ENCODE data around the gene CHST3.

The CHST3 gene

GRCh38 chr10:71990706-71991269 lies 26.6 kb downstream of the CHST3 start:
- FAIRE-seq = no peak

DNA sequence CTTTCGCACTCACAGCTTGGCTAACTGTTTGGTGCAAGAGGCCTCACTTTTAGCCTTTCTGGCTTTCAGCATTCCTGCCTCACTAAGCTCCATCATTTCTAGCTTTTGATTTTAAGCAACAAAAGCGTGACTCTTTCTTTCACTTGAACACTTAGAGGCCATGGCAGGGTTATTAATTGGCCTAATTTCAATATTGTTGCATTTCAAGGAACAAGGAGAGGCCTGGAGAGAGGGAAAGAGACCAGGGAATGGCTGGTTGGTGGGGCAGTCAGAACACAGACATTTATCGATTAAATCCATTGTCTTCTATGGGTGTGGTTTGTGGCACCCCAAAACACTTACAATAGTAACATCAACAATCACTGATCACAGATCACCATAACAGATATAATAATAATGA lies 31.3 kb downstream of the CHST3 start:
- FAIRE-seq = no peak

GRCh38 chr10:71995887-71996575 lies 31.8 kb downstream of the CHST3 start:
- FAIRE-seq = no peak

- no peak for FAIRE-seq
Measured at GRCh38 chr10:71996592-71997371, 32.6 kb downstream of the CHST3 start.

DNA sequence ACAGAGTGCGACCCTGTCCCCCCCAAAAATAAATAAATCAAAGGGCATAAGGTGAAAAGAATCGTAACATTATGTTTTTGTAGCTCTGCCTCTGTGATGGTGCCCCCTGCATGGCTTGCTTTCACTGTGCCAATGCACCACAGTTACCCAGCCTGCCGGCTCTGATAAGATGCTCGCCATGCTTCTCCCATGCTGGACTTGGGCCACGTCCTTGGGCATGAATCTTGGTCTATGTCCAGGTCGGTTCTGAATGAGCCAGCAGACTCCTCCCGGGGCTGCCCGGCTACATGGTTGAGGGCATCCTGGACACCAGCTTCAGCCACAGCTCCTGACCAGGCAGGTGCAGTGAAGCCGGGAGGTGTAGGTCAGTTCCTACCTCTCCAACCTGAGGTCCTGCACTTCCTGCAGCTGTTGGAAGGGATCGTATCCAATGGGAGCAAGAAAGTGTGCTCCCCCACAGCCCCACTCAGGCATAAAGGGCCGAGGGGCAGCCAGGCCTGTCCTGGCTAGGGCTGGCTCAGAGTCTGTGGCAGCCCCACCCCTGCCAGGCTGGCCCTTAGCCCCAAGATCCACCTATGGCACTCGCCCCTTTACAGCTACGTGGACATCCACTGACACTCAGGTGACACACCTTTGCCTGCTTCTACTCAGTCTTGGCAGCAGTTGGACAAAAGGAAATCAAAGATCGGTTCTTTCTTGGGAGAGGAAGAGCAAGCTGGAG lies 34.1 kb downstream of the CHST3 start:
- no peak for FAIRE-seq

DNA sequence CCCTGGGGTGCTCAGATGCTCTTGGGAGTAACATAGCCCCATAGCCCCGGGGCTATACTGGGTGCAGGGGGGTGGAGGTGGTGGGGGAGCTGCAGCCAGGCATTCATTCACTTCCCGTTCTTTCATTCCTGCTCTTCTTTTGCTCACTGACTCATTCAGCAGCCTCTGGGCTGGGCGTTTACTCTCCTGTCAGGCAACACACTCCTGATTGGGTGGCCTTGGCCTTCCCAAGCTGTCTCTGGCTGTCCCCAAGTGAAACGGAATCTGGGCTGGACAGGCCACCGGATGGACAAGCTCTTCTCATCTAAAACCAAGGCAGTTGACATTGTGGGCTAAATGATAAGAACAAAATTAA lies 34.6 kb downstream of the CHST3 start:
- no peak for FAIRE-seq

GRCh38 chr10:71999360-72000072 lies 35.3 kb downstream of the CHST3 start:
- FAIRE-seq = no peak

DNA sequence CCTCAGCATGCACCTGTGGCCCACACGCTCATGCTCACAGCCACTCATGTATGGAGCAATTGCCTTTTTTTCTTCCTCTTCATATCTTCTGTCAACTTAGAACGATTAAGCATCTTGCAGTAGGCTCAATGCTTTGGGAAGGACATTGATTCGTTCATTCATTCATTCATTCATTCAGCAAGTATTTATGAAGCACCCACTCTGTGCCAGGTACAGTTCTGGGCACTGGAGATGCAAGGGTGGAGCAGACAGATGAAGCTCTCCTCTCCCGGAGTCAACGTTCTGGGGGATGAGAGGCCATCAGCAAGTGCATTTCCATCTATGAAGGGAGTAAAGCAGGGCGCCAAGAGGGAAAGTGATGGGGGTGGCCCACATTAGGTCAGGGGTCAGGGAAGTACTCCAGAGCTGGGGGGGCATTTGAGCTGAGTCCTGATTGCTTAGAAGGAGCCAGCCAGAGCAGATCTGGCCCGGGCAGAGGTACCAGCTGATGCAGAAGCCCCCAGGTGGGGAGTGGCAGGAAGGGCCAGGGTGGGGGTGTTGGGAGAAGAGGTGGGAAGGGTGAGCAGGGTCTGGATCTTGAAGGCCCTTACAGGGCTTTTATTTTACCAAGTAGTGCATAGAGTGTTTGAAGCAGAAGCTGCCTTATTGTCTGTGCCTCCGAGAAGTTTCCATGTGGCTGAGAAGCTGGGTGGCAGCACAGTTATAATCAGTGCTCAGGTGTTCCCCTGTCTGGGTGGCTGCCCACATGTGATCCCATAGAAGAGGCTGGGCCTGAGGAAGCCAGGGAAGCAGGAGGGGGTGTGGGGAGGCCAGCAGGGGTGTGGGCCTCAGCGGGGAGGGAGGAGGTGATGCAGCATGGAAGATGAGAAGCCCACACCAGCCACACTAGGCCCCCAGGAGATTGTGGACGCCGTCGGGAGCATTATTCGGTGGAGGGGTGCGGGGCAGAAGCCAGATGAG lies 36.2 kb downstream of the CHST3 start:
- FAIRE-seq = no peak

- FAIRE-seq = no peak
Measured at GRCh38 chr10:72001033-72001395, 36.8 kb downstream of the CHST3 start.

GRCh38 chr10:72002354-72003295 lies 38.4 kb downstream of the CHST3 start:
- no peak for FAIRE-seq

GRCh38 chr10:72006026-72006425 lies 41.8 kb downstream of the CHST3 start:
- no peak for FAIRE-seq

GRCh38 chr10:72007246-72007892 lies 43.2 kb downstream of the CHST3 start:
- FAIRE-seq = no peak

- FAIRE-seq = no peak
Measured at GRCh38 chr10:72008096-72008981, 44.1 kb downstream of the CHST3 start.

GRCh38 chr10:72009051-72009424 lies 44.8 kb downstream of the CHST3 start:
- no peak for FAIRE-seq

DNA sequence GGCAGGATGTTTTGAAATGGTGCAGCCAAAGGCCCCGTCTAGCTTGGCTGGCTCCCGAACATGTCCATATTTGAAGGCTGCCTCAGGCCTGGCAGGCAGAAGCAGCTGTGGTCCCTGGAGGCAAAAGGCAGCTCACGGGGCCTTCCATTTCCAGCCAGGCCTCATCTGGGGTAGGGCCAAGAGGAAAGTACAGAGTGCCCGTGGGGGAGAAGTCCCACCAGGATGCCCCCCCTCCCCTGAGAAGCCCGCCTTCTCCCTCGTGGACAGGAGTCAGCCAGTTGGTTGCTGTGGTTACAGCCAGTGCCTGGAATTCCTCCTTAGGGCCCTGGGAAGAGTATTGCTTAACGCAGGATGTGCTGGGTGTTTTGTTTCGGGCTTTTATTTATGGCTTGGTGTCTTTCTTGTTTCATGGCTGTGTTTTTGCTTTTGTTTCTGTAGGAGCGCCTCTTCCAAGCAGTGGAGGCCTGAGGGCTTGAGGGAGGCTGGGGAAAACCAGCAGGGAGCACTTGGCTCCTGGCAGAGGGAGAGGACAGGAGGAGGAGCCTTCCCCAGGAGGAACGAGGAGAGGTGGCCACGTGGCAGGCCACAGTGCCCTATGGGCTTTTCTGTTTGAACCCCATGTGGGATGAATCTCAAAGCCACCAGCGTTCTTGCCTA lies 45.4 kb downstream of the CHST3 start:
- FAIRE-seq = no peak

GRCh38 chr10:72010234-72010973 lies 46.2 kb downstream of the CHST3 start:
- FAIRE-seq = no peak

DNA sequence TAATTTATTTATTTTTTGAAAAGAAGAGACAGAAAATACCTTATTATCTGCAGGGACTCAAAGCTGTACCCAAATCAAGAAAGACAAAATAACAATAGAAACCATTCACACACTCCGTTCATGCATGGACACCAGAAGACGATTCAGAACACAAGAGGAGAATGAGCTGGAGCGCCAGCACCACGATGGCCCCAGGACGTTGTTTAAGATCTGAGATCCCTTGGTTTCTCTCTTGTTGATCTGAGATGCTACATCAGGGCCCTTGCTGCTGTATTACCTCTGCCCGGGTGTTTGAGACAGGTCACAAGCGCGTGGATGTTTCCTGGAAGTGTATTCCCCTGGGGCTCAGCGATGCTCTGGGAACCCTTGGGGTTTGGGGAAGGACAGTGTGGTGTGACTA lies 46.8 kb downstream of the CHST3 start:
- no peak for FAIRE-seq

DNA sequence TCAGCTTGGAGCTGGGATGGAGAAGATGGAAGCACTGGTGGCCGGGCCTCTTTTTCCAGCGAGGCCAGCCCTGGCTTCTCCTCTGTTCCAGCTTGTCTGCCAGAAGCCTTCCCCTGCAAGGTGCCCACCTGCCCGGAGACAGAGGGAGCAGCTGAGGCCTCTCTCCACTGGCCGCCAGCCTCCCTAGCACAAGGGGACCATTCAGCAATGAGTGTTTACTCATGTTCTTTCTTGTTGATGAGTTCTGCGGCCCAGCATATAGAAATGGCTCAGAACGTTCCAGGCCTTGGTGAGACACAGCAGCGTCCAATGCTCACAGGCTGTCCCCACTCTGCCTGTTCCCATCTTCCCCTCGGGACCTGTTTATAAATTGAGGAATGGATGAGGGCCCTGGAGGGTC lies 47.3 kb downstream of the CHST3 start:
- no peak for FAIRE-seq

Data from colon (tissue), 2 donors.